Smooth muscle cell (in vitro differentiated cells): ENCODE measurements around the gene THADA. TPM values are rescaled to one million over a fixed set of nuclear protein-coding genes. Genes with fewer than 3 reads are reported as not detected.

Experiments
- DNase-seq: peaks from one replicate; lab custom pipeline; 2025; ENCODE audit not compliant: unreplicated experiment; lab: John Stamatoyannopoulos, UW
- H2AFZ ChIP-seq: fragments of 200-600 bp; sonication (generic); 2 replicates; pipeline ENCODE4 v1.6.0; 2016; ENCODE audit warnings: antibody characterized with exemption, low read depth, mild to moderate bottlenecking
- H3F3A ChIP-seq: fragments of 200-600 bp; sonication (generic); 2 replicates; pipeline ENCODE4 v1.6.0; 2017; ENCODE audit warnings: antibody characterized with exemption, low read depth
- H3K27ac ChIP-seq: fragments of 200-600 bp; sonication (generic); 2 replicates; pipeline ENCODE4 v1.5.1; 2016; ENCODE audit warnings: low read depth, mild to moderate bottlenecking
- H3K27me3 ChIP-seq: fragments of 200-600 bp; sonication (generic); 2 replicates; pipeline ENCODE4 v1.6.1; 2016; ENCODE audit warnings: low read depth, mild to moderate bottlenecking
- H3K36me3 ChIP-seq: fragments of 200-600 bp; sonication (generic); 2 replicates; pipeline ENCODE4 v1.5.1; 2016; ENCODE audit warnings: low read depth
- H3K4me1 ChIP-seq: fragments of 200-600 bp; sonication (generic); 2 replicates; pipeline ENCODE4 v1.5.1; 2016; ENCODE audit warnings: low read depth
- H3K4me2 ChIP-seq: fragments of 200-600 bp; sonication (generic); 2 replicates; pipeline ENCODE4 v1.6.0; 2016; ENCODE audit warnings: mild to moderate bottlenecking
- H3K4me3 ChIP-seq: fragments of 200-600 bp; sonication (generic); 2 replicates; pipeline ENCODE4 v1.5.1; 2016; ENCODE audit warnings: mild to moderate bottlenecking
- H3K79me2 ChIP-seq: fragments of 200-600 bp; sonication (generic); 2 replicates; pipeline ENCODE4 v1.6.0; 2016; ENCODE audit warnings: low read depth, mild to moderate bottlenecking
- H3K9ac ChIP-seq: fragments of 200-600 bp; sonication (generic); 2 replicates; pipeline ENCODE4 v1.6.0; 2016; ENCODE audit warnings: low read depth
- H3K9me3 ChIP-seq: fragments of 200-600 bp; sonication (generic); replicated peaks from 2 replicates; pipeline ENCODE4 v1.5.1; 2016; ENCODE audit warnings: low read depth
- H4K20me1 ChIP-seq: fragments of 200-600 bp; sonication (generic); 2 replicates; pipeline ENCODE4 v1.6.0; 2016; ENCODE audit warnings: low read depth
- CTCF ChIP-seq: fragments of 200-600 bp; sonication (generic); IDR thresholded peaks from 2 replicates; pipeline ENCODE4 v1.5.1; 2017; ENCODE audit warnings: borderline replicate concordance, mild to moderate bottlenecking, antibody characterized with exemption; ENCODE audit not compliant: insufficient read depth, poor library complexity, severe bottlenecking
- WGBS: methylation state at CpG from one replicate; pipeline ENCODE4 v1.1.7; 2016; ENCODE audit warnings: low lambda C conversion rate; 5-methylcytosine and 5-hydroxymethylcytosine counted together
- polyA plus RNA-seq: library from polyadenylated mRNA; unstranded; fragments of >200 nt; fragmentation: Nextera tagmentation; extraction: Ambion mirVana; gene quantifications from 2 replicates; pipeline ENCODE4 v1.2.1, GENCODE V29; 2016
- total RNA-seq: library from RNA; depleted of rRNA; stranded (reverse); fragments of >200 nt; gene quantifications from 2 replicates; pipeline ENCODE4 v1.2.3, GENCODE V29; 2014

The THADA gene
- total and polyA plus RNA-seq, 2 experiments from 2014 or later = 11.3 to 20.9 TPM

- H3K4me2 ChIP-seq = no peak overlapping the region
- no peak overlapping the region for H3K4me3 ChIP-seq
- no peaks in the 10 kb centered on the region for H3F3A ChIP-seq
- no peaks in the 10 kb centered on the region for H3K9me3 ChIP-seq
- peaks cover 11% of the 10 kb centered on the region for H3K4me1 ChIP-seq
- WGBS = 96% methylated on average over 6 of the region's 6 CpGs
- no peak overlapping the region for H3K27ac ChIP-seq
- peak overlapping the region; percentile 77 for H2AFZ ChIP-seq
- H3K9ac ChIP-seq = no peak overlapping the region
- no peaks in the 10 kb centered on the region for H3K79me2 ChIP-seq
- no peaks in the 10 kb centered on the region for H3K36me3 ChIP-seq
- TF ChIP-seq CTCF = no peak
- DNase-seq = no peak
- H4K20me1 ChIP-seq = no peaks in the 10 kb centered on the region
- no peaks in the 10 kb centered on the region for H3K27me3 ChIP-seq
Observed at GRCh38 chr2:43186321-43186678, 409.5 kb downstream of the THADA start.

- H4K20me1 ChIP-seq = no peaks in the 10 kb centered on the region
- H3K9ac ChIP-seq = no peak overlapping the region
- no peak for DNase-seq
- WGBS = 67% methylated on average over 4 of the region's 4 CpGs
- H3K4me3 ChIP-seq = no peak overlapping the region
- no peak overlapping the region for H2AFZ ChIP-seq
- no peaks in the 10 kb centered on the region for H3K36me3 ChIP-seq
- no peak overlapping the region for H3K4me2 ChIP-seq
- no peaks in the 10 kb centered on the region for H3K79me2 ChIP-seq
- no peak for TF ChIP-seq CTCF
- no peaks in the 10 kb centered on the region for H3K27me3 ChIP-seq
- H3K27ac ChIP-seq = peak overlapping the region; percentile 27
- H3K4me1 ChIP-seq = peaks cover 15% of the 10 kb centered on the region
- H3K9me3 ChIP-seq = no peaks in the 10 kb centered on the region
- H3F3A ChIP-seq = no peaks in the 10 kb centered on the region
Observed at GRCh38 chr2:43185146-43185545, 410.7 kb downstream of the THADA start.

GRCh38 chr2:43184339-43184895 lies 411.4 kb downstream of the THADA start:
- Histone ChIP-seq H3K27me3 (no peaks in the 10 kb centered on the region), H3K9ac (no peak overlapping the region), H3F3A (no peaks in the 10 kb centered on the region), H3K27ac (peak overlapping the region; percentile 27), H4K20me1 (no peaks in the 10 kb centered on the region), H3K79me2 (no peaks in the 10 kb centered on the region), H3K4me2 (no peak overlapping the region), H3K4me1 (peaks cover 21% of the 10 kb centered on the region), H2AFZ (no peak overlapping the region), H3K9me3 (no peaks in the 10 kb centered on the region), H3K36me3 (no peaks in the 10 kb centered on the region), H3K4me3 (no peak overlapping the region)
- WGBS = 57% methylated on average over 12 of the region's 12 CpGs
- no peak for DNase-seq
- no peak for TF ChIP-seq CTCF

GRCh38 chr2:43183743-43184142 lies 412.1 kb downstream of the THADA start:
- WGBS = 62% methylated on average over 4 of the region's 5 CpGs
- no peaks in the 10 kb centered on the region for H3K9me3 ChIP-seq
- no peak overlapping the region for H3K4me3 ChIP-seq
- no peaks in the 10 kb centered on the region for H3K79me2 ChIP-seq
- no peaks in the 10 kb centered on the region for H3F3A ChIP-seq
- no peak for DNase-seq
- H3K27ac ChIP-seq = no peak overlapping the region
- no peak for TF ChIP-seq CTCF
- H3K36me3 ChIP-seq = no peaks in the 10 kb centered on the region
- H4K20me1 ChIP-seq = no peaks in the 10 kb centered on the region
- no peak overlapping the region for H3K9ac ChIP-seq
- H3K4me1 ChIP-seq = peaks cover 26% of the 10 kb centered on the region
- no peak overlapping the region for H3K4me2 ChIP-seq
- H3K27me3 ChIP-seq = no peaks in the 10 kb centered on the region
- H2AFZ ChIP-seq = no peak overlapping the region
